Neural progenitor cell (in vitro differentiated cells): ENCODE results near the gene CENPM.

ENCODE experiments used
- EZH2phosphoT487 ChIP-seq: fragments of 200-600 bp; sonication (generic); IDR thresholded peaks from 2 replicates; pipeline ENCODE4 v1.6.1; 2017; ENCODE audit warnings: antibody characterized with exemption
- TF ChIP-seq, protein P1 (sequence below): fragments of 200-600 bp; sonication (generic); IDR thresholded peaks from 2 replicates; pipeline ENCODE4 v1.5.1; 2017; ENCODE audit warnings: antibody characterized with exemption, mild to moderate bottlenecking

- no peak for TF ChIP-seq EZH2phosphoT487
- TF ChIP-seq, protein P1, sequence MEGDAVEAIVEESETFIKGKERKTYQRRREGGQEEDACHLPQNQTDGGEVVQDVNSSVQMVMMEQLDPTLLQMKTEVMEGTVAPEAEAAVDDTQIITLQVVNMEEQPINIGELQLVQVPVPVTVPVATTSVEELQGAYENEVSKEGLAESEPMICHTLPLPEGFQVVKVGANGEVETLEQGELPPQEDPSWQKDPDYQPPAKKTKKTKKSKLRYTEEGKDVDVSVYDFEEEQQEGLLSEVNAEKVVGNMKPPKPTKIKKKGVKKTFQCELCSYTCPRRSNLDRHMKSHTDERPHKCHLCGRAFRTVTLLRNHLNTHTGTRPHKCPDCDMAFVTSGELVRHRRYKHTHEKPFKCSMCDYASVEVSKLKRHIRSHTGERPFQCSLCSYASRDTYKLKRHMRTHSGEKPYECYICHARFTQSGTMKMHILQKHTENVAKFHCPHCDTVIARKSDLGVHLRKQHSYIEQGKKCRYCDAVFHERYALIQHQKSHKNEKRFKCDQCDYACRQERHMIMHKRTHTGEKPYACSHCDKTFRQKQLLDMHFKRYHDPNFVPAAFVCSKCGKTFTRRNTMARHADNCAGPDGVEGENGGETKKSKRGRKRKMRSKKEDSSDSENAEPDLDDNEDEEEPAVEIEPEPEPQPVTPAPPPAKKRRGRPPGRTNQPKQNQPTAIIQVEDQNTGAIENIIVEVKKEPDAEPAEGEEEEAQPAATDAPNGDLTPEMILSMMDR, result no peak
These were observed 28.5 kb upstream of the CENPM start for GRCh38 chr22:41975299-41976069.
